Mesothelial cell of epicardium (in vitro differentiated cells): ENCODE measurements around the gene RGS16. TPM values are rescaled to one million over a fixed set of nuclear protein-coding genes. Genes with fewer than 3 reads are reported as not detected.

ENCODE experiments used
- DNase-seq, 2 experiments: peaks; one replicate each; pipeline ENCODE4 v3.0.0; 2021; ENCODE audit warnings: low spot score in 2 of 2; ENCODE audit not compliant: unreplicated experiment in 2 of 2
- H3K27ac Mint-ChIP-seq: 2 replicates; pipeline ENCODE4 v1.8.0; 2021; ENCODE audit warnings: mixed read lengths
- H3K27me3 Mint-ChIP-seq: 2 replicates; pipeline ENCODE4 v1.8.0; 2021; ENCODE audit warnings: low read depth, mixed read lengths
- H3K36me3 Mint-ChIP-seq: 2 replicates; pipeline ENCODE4 v1.8.0; 2021; ENCODE audit warnings: mixed read lengths
- H3K4me1 Mint-ChIP-seq: 2 replicates; pipeline ENCODE4 v1.8.0; 2021; ENCODE audit warnings: mixed read lengths
- H3K4me3 Mint-ChIP-seq: 2 replicates; pipeline ENCODE4 v1.8.0; 2021; ENCODE audit warnings: mild to moderate bottlenecking, moderate library complexity, mixed read lengths
- H3K9me3 Mint-ChIP-seq: 2 replicates; pipeline ENCODE4 v1.8.0; 2021; ENCODE audit warnings: mixed read lengths
- CTCF ChIP-seq: fragments of 200-600 bp; sonication (generic); IDR thresholded peaks from one replicate; pipeline ENCODE4 v1.5.0; 2021; ENCODE audit warnings: antibody characterized with exemption; ENCODE audit not compliant: unreplicated experiment
- total RNA-seq: library from RNA; stranded (reverse); gene quantifications from 3 replicates; pipeline ENCODE4 v1.2.1, GENCODE V29; 2021

Gene RGS16
- total RNA-seq, 1 donor from 2014 or later, result 0.74 TPM

- no peak for TF ChIP-seq CTCF
These were observed 24.9 kb upstream of the RGS16 start for GRCh38 chr1:182629080-182629479.

GRCh38 chr1:182628657-182629056, 24.5 kb upstream of the RGS16 start:
- peaks cover 36% of the 10 kb centered on the region for H3K4me1 Mint-ChIP-seq
- TF ChIP-seq CTCF, result no peak
- H3K27me3 Mint-ChIP-seq, result no peaks in the 10 kb centered on the region
- H3K9me3 Mint-ChIP-seq, result no peaks in the 10 kb centered on the region
- no peak overlapping the region for H3K4me3 Mint-ChIP-seq
- no peak overlapping the region for H3K27ac Mint-ChIP-seq
- no peak for DNase-seq
- no peaks in the 10 kb centered on the region for H3K36me3 Mint-ChIP-seq

More at GRCh38 chr1:182629080-182629479, 24.9 kb upstream of the RGS16 start:
- Mint-ChIP-seq H3K4me1 (peaks cover 38% of the 10 kb centered on the region), H3K4me3 (no peak overlapping the region), H3K27me3 (no peaks in the 10 kb centered on the region), H3K9me3 (no peaks in the 10 kb centered on the region), H3K27ac (no peak overlapping the region), H3K36me3 (no peaks in the 10 kb centered on the region)
- DNase-seq, result no peak

GRCh38 chr1:182627622-182628021, 23.4 kb upstream of the RGS16 start:
- TF ChIP-seq CTCF, result no peak
- Mint-ChIP-seq H3K36me3 (no peaks in the 10 kb centered on the region), H3K4me1 (peaks cover 33% of the 10 kb centered on the region), H3K27me3 (no peaks in the 10 kb centered on the region), H3K9me3 (no peaks in the 10 kb centered on the region), H3K4me3 (no peak overlapping the region), H3K27ac (no peak overlapping the region)
- no peak for DNase-seq

- TF ChIP-seq CTCF, result no peak
- Mint-ChIP-seq H3K27ac (no peak overlapping the region), H3K9me3 (no peaks in the 10 kb centered on the region), H3K4me3 (no peak overlapping the region), H3K36me3 (no peaks in the 10 kb centered on the region), H3K27me3 (no peaks in the 10 kb centered on the region), H3K4me1 (peaks cover 30% of the 10 kb centered on the region)
- DNase-seq, result no peak
These were observed 22.3 kb upstream of the RGS16 start for GRCh38 chr1:182626527-182626926.

GRCh38 chr1:182625719-182626504, 21.7 kb upstream of the RGS16 start:
- DNase-seq, result no peak
- no peaks in the 10 kb centered on the region for H3K27me3 Mint-ChIP-seq
- TF ChIP-seq CTCF, result no peak
- H3K4me1 Mint-ChIP-seq, result peaks cover 27% of the 10 kb centered on the region
- H3K36me3 Mint-ChIP-seq, result no peaks in the 10 kb centered on the region
- no peak overlapping the region for H3K27ac Mint-ChIP-seq
- no peak overlapping the region for H3K4me3 Mint-ChIP-seq
- H3K9me3 Mint-ChIP-seq, result peaks cover 3% of the 10 kb centered on the region

GRCh38 chr1:182625024-182625423, 20.8 kb upstream of the RGS16 start:
- Mint-ChIP-seq H3K36me3 (no peaks in the 10 kb centered on the region), H3K27ac (no peak overlapping the region), H3K4me1 (peaks cover 25% of the 10 kb centered on the region), H3K9me3 (peaks cover 8% of the 10 kb centered on the region), H3K4me3 (no peak overlapping the region), H3K27me3 (no peaks in the 10 kb centered on the region)
- no peak for DNase-seq
- no peak for TF ChIP-seq CTCF
